HCT116 (cell line): Measurements from ENCODE around the gene SEL1L3. TPM values are rescaled to one million over a fixed set of nuclear protein-coding genes. Genes with fewer than 3 reads are reported as not detected.

ENCODE experiments used
- ATAC-seq: fragments of 200-7000 bp; cut with Tn5 transposase; 2 replicates; pipeline ENCODE4 v1.9.1; 2020; ENCODE audit warnings: mild to moderate bottlenecking, moderate library complexity
- BruUV-seq: library from RNA; stranded (reverse); fragments of 400-500 nt; replicated peaks from 2 replicates; lab custom pipeline; 2021; lab: Mats Ljungman, UMichigan
- CTCF ChIA-PET: fragments of 300-600 bp; sonication (Branson Sonifier 250); formaldehyde crosslinking; loops from one replicate; lab custom pipeline; 2021; ENCODE audit warnings: antibody characterized with exemption; lab: Charles Lee
- POLR2A ChIA-PET: fragments of 300-600, 350-600 bp; sonication (Branson Sonifier 250); formaldehyde crosslinking; loops from one replicate; lab custom pipeline; 2021; ENCODE audit warnings: antibody characterized with exemption; lab: Charles Lee
- RAD21 ChIA-PET, 2 experiments: fragments of 300-600 bp; sonication (Branson Sonifier 250); formaldehyde crosslinking; loops; one replicate each; lab custom pipeline; 2023; ENCODE audit warnings: low total read pairs in 2 of 2; ENCODE audit not compliant: uncharacterized antibody in 2 of 2, unreplicated experiment in 2 of 2, low non-redundant PET in 1 of 2; lab: Charles Lee
- DNase-seq: peaks from one replicate; pipeline ENCODE4 v3.0.0-alpha.2; 2010; ENCODE audit warnings: low read depth, low spot score
- H2AFZ ChIP-seq: fragments of 200-600 bp; shearing (Covaris generic), sonication (generic); 2 replicates; pipeline ENCODE4 v1.6.1; 2017; ENCODE audit warnings: low read depth, mixed run types, mixed read lengths, antibody characterized with exemption, low read length; ENCODE audit not compliant: poor library complexity, severe bottlenecking
- H3K27ac ChIP-seq: 2 replicates; pipeline ENCODE4 v1.5.1; 2012; ENCODE audit warnings: low read depth, low read length
- H3K27me3 ChIP-seq: fragments of 200-600 bp; sonication (generic); 2 replicates; pipeline ENCODE4 v1.6.1; 2016; ENCODE audit warnings: mixed run types, low read length, mixed read lengths; ENCODE audit not compliant: insufficient read depth
- H3K36me3 ChIP-seq, 2 experiments: fragments of 200-500 bp in 1 of 2; fragments of 200-600 bp in 1 of 2; sonication (Bioruptor generic) in 1 of 2; sonication (generic) in 1 of 2; 2 replicates each; pipeline versions ENCODE4 v1.5.1 to v1.6.1; 2014 to 2016; ENCODE audit warnings: low read length in 2 of 2, inconsistent platforms in 1 of 2, mixed read lengths in 1 of 2, mixed run types in 1 of 2; ENCODE audit not compliant: insufficient read depth in 2 of 2, control insufficient read depth in 1 of 2
- H3K4me1 ChIP-seq, 2 experiments: fragments of 200-600 bp in 1 of 2; sonication (generic) in 1 of 2; 2 replicates each; pipeline versions ENCODE4 v1.5.1 to v1.6.1; 2012 to 2017; ENCODE audit warnings: low read length in 2 of 2, inconsistent platforms in 1 of 2, mild to moderate bottlenecking in 1 of 2, mixed read lengths in 1 of 2, mixed run types in 1 of 2, moderate library complexity in 1 of 2; ENCODE audit not compliant: insufficient read depth in 2 of 2, control insufficient read depth in 1 of 2
- H3K4me2 ChIP-seq: fragments of 200-600 bp; sonication (generic); 2 replicates; pipeline ENCODE4 v1.6.1; 2017; ENCODE audit warnings: mixed run types, low read length, mixed read lengths
- H3K4me3 ChIP-seq, 2 experiments: fragments of 200-600 bp in 1 of 2; sonication (generic) in 1 of 2; replicated peaks in 1 of 2; 2 replicates each; pipeline ENCODE4 v1.5.1; 2011 to 2016; ENCODE audit warnings: low read length in 2 of 2, control low read depth in 1 of 2, low read depth in 1 of 2, mild to moderate bottlenecking in 1 of 2, mixed read lengths in 1 of 2, mixed run types in 1 of 2
- H3K79me2 ChIP-seq: fragments of 200-600 bp; sonication (generic); 2 replicates; pipeline ENCODE4 v1.6.1; 2017; ENCODE audit warnings: mild to moderate bottlenecking, mixed run types, low read length, moderate library complexity, mixed read lengths; ENCODE audit not compliant: insufficient read depth
- H3K9ac ChIP-seq: fragments of 200-600 bp; sonication (generic); 2 replicates; pipeline ENCODE4 v1.6.1; 2016; ENCODE audit warnings: low read length, mixed read lengths
- H3K9me2 ChIP-seq: fragments of 200-600 bp; sonication (generic), shearing (Covaris generic); 2 replicates; pipeline ENCODE4 v1.6.1; 2017; ENCODE audit warnings: mixed run types, mild to moderate bottlenecking, moderate library complexity; ENCODE audit not compliant: insufficient read depth
- H3K9me3 ChIP-seq, 2 experiments: fragments of 200-500 bp in 1 of 2; fragments of 200-600 bp in 1 of 2; sonication (Bioruptor generic) in 1 of 2; sonication (generic) in 1 of 2; 2 replicates each; pipeline ENCODE4 v1.6.1; 2014 to 2017; ENCODE audit warnings: low read length in 2 of 2, mixed read lengths in 2 of 2, inconsistent platforms in 1 of 2, low read depth in 1 of 2, mild to moderate bottlenecking in 1 of 2, mixed run types in 1 of 2, moderate library complexity in 1 of 2; ENCODE audit not compliant: control insufficient read depth in 1 of 2, insufficient read depth in 1 of 2
- H4K20me1 ChIP-seq: fragments of 200-600 bp; sonication (generic), shearing (Covaris generic); 2 replicates; pipeline ENCODE4 v1.6.1; 2017; ENCODE audit warnings: mixed run types, mild to moderate bottlenecking, moderate library complexity; ENCODE audit not compliant: insufficient read depth
- ATF3 ChIP-seq: IDR thresholded peaks from 2 replicates; pipeline ENCODE4 v1.6.1; 2012
- CBX3 ChIP-seq: IDR thresholded peaks from 2 replicates; pipeline ENCODE4 v1.6.1; 2012; ENCODE audit warnings: low read depth
- CEBPB ChIP-seq: IDR thresholded peaks from 2 replicates; pipeline ENCODE4 v1.6.1; 2012; ENCODE audit warnings: low read depth
- EGR1 ChIP-seq: IDR thresholded peaks from 2 replicates; pipeline ENCODE4 v1.6.1; 2012; ENCODE audit warnings: low read depth
- EZH2phosphoT487 ChIP-seq: fragments of 200-600 bp; IDR thresholded peaks from 2 replicates; pipeline ENCODE4 v1.6.1; 2018; ENCODE audit warnings: antibody characterized with exemption, borderline replicate concordance
- FOSL1 ChIP-seq: IDR thresholded peaks from 2 replicates; pipeline ENCODE4 v1.6.1; 2012; ENCODE audit warnings: low read depth
- JUND ChIP-seq: IDR thresholded peaks from 2 replicates; pipeline ENCODE4 v1.6.1; 2012
- MAX ChIP-seq: IDR thresholded peaks from 2 replicates; pipeline ENCODE4 v1.6.1; 2012
- POLR2A ChIP-seq: IDR thresholded peaks from 2 replicates; pipeline ENCODE4 v1.7.0; 2011; ENCODE audit warnings: borderline replicate concordance; ENCODE audit not compliant: insufficient read depth, insufficient read length; ENCODE audit errors: extremely low read depth
- POLR2AphosphoS5 ChIP-seq: IDR thresholded peaks from 2 replicates; pipeline ENCODE4 v1.6.1; 2011; ENCODE audit warnings: mild to moderate bottlenecking, low read depth, low read length, moderate library complexity
- RAD21 ChIP-seq: IDR thresholded peaks from 2 replicates; pipeline ENCODE4 v1.6.1; 2012; ENCODE audit warnings: low read depth, mild to moderate bottlenecking
- SIN3A ChIP-seq: IDR thresholded peaks from 2 replicates; pipeline ENCODE4 v1.6.1; 2012; ENCODE audit warnings: low read depth
- SP1 ChIP-seq: IDR thresholded peaks from 2 replicates; pipeline ENCODE4 v1.6.1; 2012; ENCODE audit warnings: low read depth
- SRF ChIP-seq: IDR thresholded peaks from 2 replicates; pipeline ENCODE4 v1.6.1; 2012; ENCODE audit warnings: low read depth
- TCF7L2 ChIP-seq: IDR thresholded peaks from 2 replicates; pipeline ENCODE4 v1.7.0; 2011; ENCODE audit warnings: borderline replicate concordance, inconsistent platforms; ENCODE audit not compliant: insufficient read depth, insufficient read length; ENCODE audit errors: extremely low read depth
- YY1 ChIP-seq: IDR thresholded peaks from 2 replicates; pipeline ENCODE4 v1.6.1; 2011; ENCODE audit warnings: low read length, low read depth, moderate library complexity, mild to moderate bottlenecking; ENCODE audit not compliant: insufficient replicate concordance; ENCODE audit errors: extremely low read depth
- ZBTB33 ChIP-seq: IDR thresholded peaks from 2 replicates; pipeline ENCODE4 v1.6.1; 2011; ENCODE audit warnings: mild to moderate bottlenecking, low read length, moderate library complexity; ENCODE audit not compliant: insufficient replicate concordance; ENCODE audit errors: extremely low read depth
- ZFX ChIP-seq: fragments of 450-650 bp; IDR thresholded peaks from 2 replicates; pipeline ENCODE4 v1.6.1; 2017
- intact Hi-C: fragments of 100-400 bp; cut with micrococcal nuclease; formaldehyde crosslinking; loops from 2 replicates; pipeline ENCODE4 v1.10.0; 2022
- total RNA-seq: library from RNA; stranded (reverse); gene quantifications from one replicate; pipeline ENCODE4 v1.2.1, GENCODE V29; 2021; ENCODE audit not compliant: unreplicated experiment
- TF ChIP-seq, protein P1 (sequence below): IDR thresholded peaks from 2 replicates; pipeline ENCODE4 v1.6.1; 2012; ENCODE audit warnings: low read depth

SEL1L3 gene
- total RNA-seq, 1 experiment from 2014 or later, result 45.0 TPM

GRCh38 chr4:25753239-25753638 lies 109.5 kb downstream of the SEL1L3 start:
- ATAC-seq, result no peak
- no peaks in the 10 kb centered on the region for H3K4me1 ChIP-seq
- POLR2A ChIA-PET, result no interaction called here

More at GRCh38 chr4:25753239-25753638, 109.5 kb downstream of the SEL1L3 start:
- Histone ChIP-seq H3K9me3 (no peaks in the 10 kb centered on the region), H2AFZ (no peak overlapping the region), H3K9me2 (no peaks in the 10 kb centered on the region), H3K36me3 (no peaks in the 10 kb centered on the region; a peak in 1 of 4 replicates), H3K9ac (no peak overlapping the region), H3K4me3 (no peak overlapping the region), H3K27ac (no peak overlapping the region), H4K20me1 (no peaks in the 10 kb centered on the region), H3K27me3 (no peaks in the 10 kb centered on the region), H3K79me2 (no peaks in the 10 kb centered on the region), H3K4me2 (no peak overlapping the region)
- TF ChIP-seq CBX3 (no peak), POLR2AphosphoS5 (no peak), JUND (no peak), MAX (no peak), CEBPB (no peak), RAD21 (no peak), ATF3 (no peak), SIN3A (no peak), POLR2A (no peak), YY1 (no peak), ZFX (no peak), FOSL1 (no peak), SRF (no peak), TCF7L2 (no peak), ZBTB33 (no peak), EZH2phosphoT487 (no peak), EGR1 (no peak), SP1 (no peak)
- TF ChIP-seq, protein P1, sequence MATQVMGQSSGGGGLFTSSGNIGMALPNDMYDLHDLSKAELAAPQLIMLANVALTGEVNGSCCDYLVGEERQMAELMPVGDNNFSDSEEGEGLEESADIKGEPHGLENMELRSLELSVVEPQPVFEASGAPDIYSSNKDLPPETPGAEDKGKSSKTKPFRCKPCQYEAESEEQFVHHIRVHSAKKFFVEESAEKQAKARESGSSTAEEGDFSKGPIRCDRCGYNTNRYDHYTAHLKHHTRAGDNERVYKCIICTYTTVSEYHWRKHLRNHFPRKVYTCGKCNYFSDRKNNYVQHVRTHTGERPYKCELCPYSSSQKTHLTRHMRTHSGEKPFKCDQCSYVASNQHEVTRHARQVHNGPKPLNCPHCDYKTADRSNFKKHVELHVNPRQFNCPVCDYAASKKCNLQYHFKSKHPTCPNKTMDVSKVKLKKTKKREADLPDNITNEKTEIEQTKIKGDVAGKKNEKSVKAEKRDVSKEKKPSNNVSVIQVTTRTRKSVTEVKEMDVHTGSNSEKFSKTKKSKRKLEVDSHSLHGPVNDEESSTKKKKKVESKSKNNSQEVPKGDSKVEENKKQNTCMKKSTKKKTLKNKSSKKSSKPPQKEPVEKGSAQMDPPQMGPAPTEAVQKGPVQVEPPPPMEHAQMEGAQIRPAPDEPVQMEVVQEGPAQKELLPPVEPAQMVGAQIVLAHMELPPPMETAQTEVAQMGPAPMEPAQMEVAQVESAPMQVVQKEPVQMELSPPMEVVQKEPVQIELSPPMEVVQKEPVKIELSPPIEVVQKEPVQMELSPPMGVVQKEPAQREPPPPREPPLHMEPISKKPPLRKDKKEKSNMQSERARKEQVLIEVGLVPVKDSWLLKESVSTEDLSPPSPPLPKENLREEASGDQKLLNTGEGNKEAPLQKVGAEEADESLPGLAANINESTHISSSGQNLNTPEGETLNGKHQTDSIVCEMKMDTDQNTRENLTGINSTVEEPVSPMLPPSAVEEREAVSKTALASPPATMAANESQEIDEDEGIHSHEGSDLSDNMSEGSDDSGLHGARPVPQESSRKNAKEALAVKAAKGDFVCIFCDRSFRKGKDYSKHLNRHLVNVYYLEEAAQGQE, result no peak
- RAD21 ChIA-PET, result no interaction called here
- BruUV-seq, result no TSS peak
- intact Hi-C loops, result no loop called here
- DNase-seq, result no peak
- CTCF ChIA-PET, result no interaction called here
